Caco-2 (cell line): ENCODE data around the gene ANKRD30B. TPM values are rescaled to one million over a fixed set of nuclear protein-coding genes. Genes with fewer than 3 reads are reported as not detected.
"Not testable (repeated sequence)": the region's sequence is repeated elsewhere in the genome, so short reads cannot be mapped to it uniquely, and the experiment has no call there.

ENCODE experiments used
- BruUV-seq: library from RNA; stranded (reverse); fragments of 400-500 nt; replicated peaks from 2 replicates; lab custom pipeline; 2021; lab: Mats Ljungman, UMichigan
- CTCF ChIA-PET: fragments of 300-600 bp; sonication (Branson Sonifier 250); formaldehyde crosslinking; loops from one replicate; lab custom pipeline; 2022; ENCODE audit warnings: antibody characterized with exemption; lab: Charles Lee
- POLR2A ChIA-PET: fragments of 300-600 bp; sonication (Branson Sonifier 250); formaldehyde crosslinking; loops from one replicate; lab custom pipeline; 2022; ENCODE audit warnings: antibody characterized with exemption; lab: Charles Lee
- DNase-seq, 2 experiments: peaks; one replicate each; pipeline versions ENCODE4 v3.0.0 to v3.0.0-alpha.2; 2020 to 2022
- H3K27me3 ChIP-seq: replicated peaks from 2 replicates; pipeline ENCODE4 v1.6.0; 2011; ENCODE audit warnings: low read length; ENCODE audit not compliant: control insufficient read depth, insufficient read depth
- H3K36me3 ChIP-seq: 2 replicates; pipeline ENCODE4 v1.5.1; 2011; ENCODE audit warnings: low read length; ENCODE audit not compliant: control insufficient read depth, insufficient read depth
- H3K4me1 ChIP-seq: fragments of 250-450 bp; sonication (Bioruptor Pico); 2 replicates; pipeline ENCODE4 v1.5.1; 2020; ENCODE audit warnings: mild to moderate bottlenecking
- H3K4me3 ChIP-seq: 2 replicates; pipeline ENCODE4 v1.5.1; 2011; ENCODE audit warnings: low read depth, mild to moderate bottlenecking, control low read depth, low read length
- H3K9me3 ChIP-seq: fragments of 250-450 bp; sonication (Bioruptor Pico); 2 replicates; pipeline ENCODE4 v1.5.1; 2020; ENCODE audit warnings: mild to moderate bottlenecking, moderate library complexity
- H3K27ac Mint-ChIP-seq: one replicate; pipeline ENCODE4 v1.8.0; 2022; ENCODE audit warnings: mixed read lengths; ENCODE audit not compliant: unreplicated experiment
- H3K27me3 Mint-ChIP-seq: one replicate; pipeline ENCODE4 v1.8.0; 2022; ENCODE audit warnings: mixed read lengths; ENCODE audit not compliant: insufficient read depth, unreplicated experiment
- H3K36me3 Mint-ChIP-seq: one replicate; pipeline ENCODE4 v1.8.0; 2022; ENCODE audit warnings: mild to moderate bottlenecking, mixed read lengths; ENCODE audit not compliant: insufficient read depth, unreplicated experiment
- H3K4me1 Mint-ChIP-seq: one replicate; pipeline ENCODE4 v1.8.0; 2022; ENCODE audit warnings: low read depth, mixed read lengths; ENCODE audit not compliant: unreplicated experiment
- H3K4me3 Mint-ChIP-seq: one replicate; pipeline ENCODE4 v1.8.0; 2022; ENCODE audit warnings: mild to moderate bottlenecking, moderate library complexity, mixed read lengths; ENCODE audit not compliant: unreplicated experiment
- H3K9me3 Mint-ChIP-seq: one replicate; pipeline ENCODE4 v1.8.0; 2022; ENCODE audit warnings: mixed read lengths; ENCODE audit not compliant: unreplicated experiment
- intact Hi-C: fragments of 100-400 bp; cut with micrococcal nuclease; formaldehyde crosslinking; loops from one replicate; pipeline ENCODE4 v1.10.0; 2022; ENCODE audit not compliant: unreplicated experiment
- total RNA-seq: library from RNA; stranded (reverse); gene quantifications from 2 replicates; pipeline ENCODE4 v1.2.3, GENCODE V29; 2022
- TF ChIP-seq, protein P1 (sequence below), 2 experiments: fragments of 200-600 bp in 1 of 2; IDR thresholded peaks; 1 replicate in 1 of 2; 2 replicates in 1 of 2; pipeline versions ENCODE4 v1.5.1 to v1.8.0; 2011 to 2022; ENCODE audit warnings: antibody characterized with exemption in 1 of 2, control low read depth in 1 of 2, inconsistent platforms in 1 of 2, low read depth in 1 of 2, low read length in 1 of 2, mild to moderate bottlenecking in 1 of 2, moderate library complexity in 1 of 2; ENCODE audit not compliant: insufficient read depth in 1 of 2, severe bottlenecking in 1 of 2, unreplicated experiment in 1 of 2

Gene ANKRD30B
- total RNA-seq, 1 experiment from 2014 or later: 0.07 TPM

DNA sequence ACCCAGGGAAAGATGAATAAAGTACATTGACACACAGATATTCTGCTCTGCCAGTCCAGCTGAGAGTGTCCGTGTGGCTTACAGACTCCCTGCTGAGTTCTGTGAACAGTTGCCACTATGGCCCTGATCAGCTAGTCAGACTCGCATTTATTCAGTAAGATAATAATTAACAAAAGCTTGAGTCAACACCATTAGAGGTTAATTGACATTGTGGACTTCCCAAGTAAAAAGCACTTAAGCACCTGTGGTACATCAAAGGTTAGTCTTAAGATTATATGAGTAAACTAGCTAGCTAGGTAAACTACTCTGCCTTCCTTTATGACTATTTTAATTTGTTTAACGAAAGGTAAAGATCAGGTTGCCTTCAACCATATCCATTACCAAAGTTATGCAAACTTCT, 33.7 kb downstream of the ANKRD30B start:
- BruUV-seq: no TSS peak
- ChIA-PET CTCF (no interaction called here), POLR2A (no interaction called here)
- intact Hi-C loops: no loop called here
- Histone ChIP-seq H3K4me1 (peaks cover 8% of the 10 kb centered on the region), H3K9me3 (no peaks in the 10 kb centered on the region), H3K36me3 (no peaks in the 10 kb centered on the region), H3K4me3 (no peak overlapping the region), H3K27me3 (no peaks in the 10 kb centered on the region)
- no peaks in the 10 kb centered on the region for H3K27me3 Mint-ChIP-seq
- no peaks in the 10 kb centered on the region for H3K36me3 Mint-ChIP-seq
- DNase-seq: peak in 1 of 2 experiments; percentile 28
- peaks cover 9% of the 10 kb centered on the region for H3K9me3 Mint-ChIP-seq
- TF ChIP-seq, protein P1, sequence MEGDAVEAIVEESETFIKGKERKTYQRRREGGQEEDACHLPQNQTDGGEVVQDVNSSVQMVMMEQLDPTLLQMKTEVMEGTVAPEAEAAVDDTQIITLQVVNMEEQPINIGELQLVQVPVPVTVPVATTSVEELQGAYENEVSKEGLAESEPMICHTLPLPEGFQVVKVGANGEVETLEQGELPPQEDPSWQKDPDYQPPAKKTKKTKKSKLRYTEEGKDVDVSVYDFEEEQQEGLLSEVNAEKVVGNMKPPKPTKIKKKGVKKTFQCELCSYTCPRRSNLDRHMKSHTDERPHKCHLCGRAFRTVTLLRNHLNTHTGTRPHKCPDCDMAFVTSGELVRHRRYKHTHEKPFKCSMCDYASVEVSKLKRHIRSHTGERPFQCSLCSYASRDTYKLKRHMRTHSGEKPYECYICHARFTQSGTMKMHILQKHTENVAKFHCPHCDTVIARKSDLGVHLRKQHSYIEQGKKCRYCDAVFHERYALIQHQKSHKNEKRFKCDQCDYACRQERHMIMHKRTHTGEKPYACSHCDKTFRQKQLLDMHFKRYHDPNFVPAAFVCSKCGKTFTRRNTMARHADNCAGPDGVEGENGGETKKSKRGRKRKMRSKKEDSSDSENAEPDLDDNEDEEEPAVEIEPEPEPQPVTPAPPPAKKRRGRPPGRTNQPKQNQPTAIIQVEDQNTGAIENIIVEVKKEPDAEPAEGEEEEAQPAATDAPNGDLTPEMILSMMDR (IDR thresholded peaks at IDR 0.05; ENCODE audit: insufficient read depth in 1 of 2, low read depth in 1 of 2, low read length in 1 of 2, severe bottlenecking in 1 of 2, unreplicated experiment in 1 of 2): no peak
- H3K4me3 Mint-ChIP-seq: peak overlapping the region; percentile 17
- peaks cover 4% of the 10 kb centered on the region for H3K4me1 Mint-ChIP-seq
- no peak overlapping the region for H3K27ac Mint-ChIP-seq

GRCh38 chr18:14784133-14784532, 36.2 kb downstream of the ANKRD30B start:
- Histone ChIP-seq H3K4me3 (no peak overlapping the region), H3K4me1 (peaks cover 8% of the 10 kb centered on the region), H3K27me3 (no peaks in the 10 kb centered on the region), H3K36me3 (no peaks in the 10 kb centered on the region), H3K9me3 (no peaks in the 10 kb centered on the region)
- POLR2A ChIA-PET: no interaction called here
- no peaks in the 10 kb centered on the region for H3K27me3 Mint-ChIP-seq
- CTCF ChIA-PET: no interaction called here
- H3K9me3 Mint-ChIP-seq: no peaks in the 10 kb centered on the region
- no TSS peak for BruUV-seq
- no peak for DNase-seq
- no peak overlapping the region for H3K4me3 Mint-ChIP-seq
- TF ChIP-seq, protein P1 (IDR thresholded peaks at IDR 0.05; ENCODE audit: insufficient read depth in 1 of 2, low read depth in 1 of 2, low read length in 1 of 2, severe bottlenecking in 1 of 2, unreplicated experiment in 1 of 2): no peak
- H3K4me1 Mint-ChIP-seq: peaks cover 4% of the 10 kb centered on the region
- no peaks in the 10 kb centered on the region for H3K36me3 Mint-ChIP-seq
- no peak overlapping the region for H3K27ac Mint-ChIP-seq
- intact Hi-C loops: no loop called here

GRCh38 chr18:14796876-14797275, 48.9 kb downstream of the ANKRD30B start:
- BruUV-seq, H3K27me3 Mint-ChIP-seq, H3K4me3 Mint-ChIP-seq, H3K27ac Mint-ChIP-seq, intact Hi-C loops, H3K9me3 ChIP-seq, H3K27me3 ChIP-seq, DNase-seq, CTCF ChIA-PET, H3K9me3 Mint-ChIP-seq, H3K36me3 Mint-ChIP-seq, H3K36me3 ChIP-seq, H3K4me1 Mint-ChIP-seq, H3K4me1 ChIP-seq, H3K4me3 ChIP-seq, POLR2A ChIA-PET: not testable (repeated sequence)

DNA sequence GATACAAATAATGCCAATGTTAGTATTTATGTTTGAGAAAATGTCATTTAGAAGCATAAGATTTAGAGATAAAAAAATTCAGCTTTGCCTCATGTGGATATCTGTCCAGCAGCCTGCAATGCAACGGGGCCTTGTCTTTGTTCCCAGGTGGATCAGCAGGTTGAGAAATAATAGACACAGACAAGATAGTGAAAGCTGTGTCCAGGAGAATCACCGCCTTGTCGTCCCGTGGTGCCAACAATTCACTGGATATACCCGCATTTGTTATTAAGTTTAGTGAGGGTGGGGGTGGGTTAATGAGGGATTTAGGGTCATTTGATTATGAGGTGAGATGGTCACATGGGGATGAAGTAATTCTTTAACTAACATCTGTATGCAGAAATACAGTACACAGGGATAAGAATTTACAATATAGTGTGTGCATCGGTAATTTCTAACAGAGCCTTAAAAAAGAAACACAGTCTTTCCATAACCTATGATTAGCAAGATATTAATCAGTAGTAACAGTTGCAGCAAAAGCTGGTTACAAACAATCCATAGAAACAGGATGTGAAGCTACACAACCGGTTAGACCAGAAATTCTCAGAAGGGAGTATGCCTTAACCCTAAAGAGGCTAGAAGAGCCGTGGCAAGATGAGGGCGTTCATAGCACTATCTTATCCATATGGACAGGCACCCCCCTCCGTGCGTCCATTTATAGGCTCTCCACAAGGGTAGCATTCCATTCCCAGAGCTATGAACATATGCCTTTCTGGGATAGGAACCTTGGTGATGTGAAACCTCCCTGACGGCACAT, 50.2 kb downstream of the ANKRD30B start:
- intact Hi-C loops, H3K4me3 Mint-ChIP-seq, H3K27ac Mint-ChIP-seq, DNase-seq, H3K36me3 ChIP-seq, H3K9me3 Mint-ChIP-seq, H3K27me3 ChIP-seq, H3K4me1 Mint-ChIP-seq, H3K27me3 Mint-ChIP-seq, BruUV-seq, CTCF ChIA-PET, H3K4me1 ChIP-seq, H3K9me3 ChIP-seq, H3K4me3 ChIP-seq, H3K36me3 Mint-ChIP-seq, POLR2A ChIA-PET: not testable (repeated sequence)

GRCh38 chr18:14811081-14811480, 63.1 kb downstream of the ANKRD30B start:
- BruUV-seq, H3K36me3 Mint-ChIP-seq, H3K4me3 ChIP-seq, intact Hi-C loops, H3K9me3 Mint-ChIP-seq, H3K9me3 ChIP-seq, H3K4me1 ChIP-seq, H3K4me3 Mint-ChIP-seq, H3K27ac Mint-ChIP-seq, H3K27me3 Mint-ChIP-seq, DNase-seq, POLR2A ChIA-PET, H3K36me3 ChIP-seq, H3K27me3 ChIP-seq, H3K4me1 Mint-ChIP-seq, CTCF ChIA-PET: not testable (repeated sequence)
